ENCODE measurements around the gene ZNF324B. TPM values are rescaled to one million over a fixed set of nuclear protein-coding genes. Genes with fewer than 3 reads are reported as not detected.

ZNF324B gene
- total and polyA plus RNA-seq, 2 experiments from 2014 or later, result 1.9 to 5.8 TPM

GRCh38 chr19:58471736-58472135, 20.3 kb downstream of the ZNF324B start:
- TF ChIP-seq EZH2 (IDR thresholded peaks at IDR 0.05; ENCODE audit: borderline replicate concordance) (no peak), CTCF (IDR thresholded peaks at IDR 0.05; ENCODE audit: poor library complexity) (no peak), EZH2phosphoT487 (IDR thresholded peaks at IDR 0.05; ENCODE audit: low read depth, severe bottlenecking, unreplicated experiment) (no peak)
- H3K4me1 ChIP-seq (ENCODE audit: insufficient read depth), result peaks cover 9% of the 10 kb centered on the region
- peaks cover 6% of the 10 kb centered on the region for H4K20me1 ChIP-seq (ENCODE audit: insufficient read depth, poor library complexity, severe bottlenecking)
- H3K27me3 ChIP-seq, result no peaks in the 10 kb centered on the region
- H3K79me2 ChIP-seq, result peaks cover 18% of the 10 kb centered on the region
- no peak overlapping the region for H3K4me3 ChIP-seq
- no peak overlapping the region for H3K4me2 ChIP-seq
- no peaks in the 10 kb centered on the region for H3K9me3 ChIP-seq (ENCODE audit: low read depth)
- H2AFZ ChIP-seq, result no peak overlapping the region
- no peaks in the 10 kb centered on the region for H3K9me2 ChIP-seq (replicated peaks; ENCODE audit: insufficient read depth)
- no peaks in the 10 kb centered on the region for H3K36me3 ChIP-seq (replicated peaks; ENCODE audit: insufficient read depth, low read depth)
- over 99% methylated on average over 29 of the region's 39 CpGs for WGBS (ENCODE audit: low lambda C conversion rate, missing lambda C conversion rate)
- no peak for DNase-seq (ENCODE audit: low spot score)
- H3K27ac ChIP-seq, result no peak overlapping the region

- H3K36me3 ChIP-seq (replicated peaks; ENCODE audit: insufficient read depth, low read depth), result no peaks in the 10 kb centered on the region
- H3K4me1 ChIP-seq (ENCODE audit: insufficient read depth), result peaks cover 14% of the 10 kb centered on the region
- H3K4me3 ChIP-seq, result no peak overlapping the region
Measured at GRCh38 chr19:58473775-58474174, 22.4 kb downstream of the ZNF324B start.

GRCh38 chr19:58474291-58474996, 23.0 kb downstream of the ZNF324B start:
- TF ChIP-seq EZH2 (IDR thresholded peaks at IDR 0.05; ENCODE audit: borderline replicate concordance), result no peak
- TF ChIP-seq EZH2phosphoT487 (IDR thresholded peaks at IDR 0.05; ENCODE audit: low read depth, severe bottlenecking, unreplicated experiment), result no peak
- TF ChIP-seq CTCF (IDR thresholded peaks at IDR 0.05; ENCODE audit: poor library complexity), result no peak
- Histone ChIP-seq H3K4me2 (peak overlapping the region; percentile 93), H2AFZ (no peak overlapping the region), H3K27me3 (no peaks in the 10 kb centered on the region), H3K9me2 (replicated peaks; ENCODE audit: insufficient read depth) (no peaks in the 10 kb centered on the region), H3K79me2 (peaks cover 6% of the 10 kb centered on the region), H3K4me1 (ENCODE audit: insufficient read depth) (peaks cover 14% of the 10 kb centered on the region), H3K27ac (peak overlapping the region; percentile 93), H3K9me3 (ENCODE audit: low read depth) (no peaks in the 10 kb centered on the region), H3K4me3 (no peak overlapping the region), H3K36me3 (replicated peaks; ENCODE audit: insufficient read depth, low read depth) (no peaks in the 10 kb centered on the region), H4K20me1 (ENCODE audit: insufficient read depth, poor library complexity, severe bottlenecking) (no peaks in the 10 kb centered on the region)
- no peak for DNase-seq (ENCODE audit: low spot score)
- WGBS (ENCODE audit: low lambda C conversion rate, missing lambda C conversion rate), result 93% methylated on average over 11 of the region's 12 CpGs

More at GRCh38 chr19:58473775-58474174, 22.4 kb downstream of the ZNF324B start:
- H3K9me2 ChIP-seq (replicated peaks; ENCODE audit: insufficient read depth), result no peaks in the 10 kb centered on the region
- no peaks in the 10 kb centered on the region for H3K27me3 ChIP-seq
- no peak overlapping the region for H2AFZ ChIP-seq
- no peak overlapping the region for H3K4me2 ChIP-seq
- no peak for DNase-seq (ENCODE audit: low spot score)
- TF ChIP-seq EZH2 (IDR thresholded peaks at IDR 0.05; ENCODE audit: borderline replicate concordance), result no peak
- H3K27ac ChIP-seq, result no peak overlapping the region
- no peaks in the 10 kb centered on the region for H4K20me1 ChIP-seq (ENCODE audit: insufficient read depth, poor library complexity, severe bottlenecking)
- no peaks in the 10 kb centered on the region for H3K9me3 ChIP-seq (ENCODE audit: low read depth)
- H3K79me2 ChIP-seq, result peaks cover 10% of the 10 kb centered on the region

GRCh38 chr19:58474997-58475713, 23.7 kb downstream of the ZNF324B start:
- peaks cover 14% of the 10 kb centered on the region for H3K4me1 ChIP-seq (ENCODE audit: insufficient read depth)
- H3K4me3 ChIP-seq, result peak overlapping the region; percentile 13
- no peak for TF ChIP-seq EZH2phosphoT487 (IDR thresholded peaks at IDR 0.05; ENCODE audit: low read depth, severe bottlenecking, unreplicated experiment)
- TF ChIP-seq EZH2 (IDR thresholded peaks at IDR 0.05; ENCODE audit: borderline replicate concordance), result no peak
- TF ChIP-seq CTCF (IDR thresholded peaks at IDR 0.05; ENCODE audit: poor library complexity), result no peak
- H3K79me2 ChIP-seq, result peaks cover 6% of the 10 kb centered on the region
- H2AFZ ChIP-seq, result peak overlapping the region; percentile 30
- H4K20me1 ChIP-seq (ENCODE audit: insufficient read depth, poor library complexity, severe bottlenecking), result no peaks in the 10 kb centered on the region
- H3K9me2 ChIP-seq (replicated peaks; ENCODE audit: insufficient read depth), result no peaks in the 10 kb centered on the region
- peak overlapping the region; percentile 93 for H3K27ac ChIP-seq
- WGBS (ENCODE audit: low lambda C conversion rate, missing lambda C conversion rate), result 27% methylated on average over 27 of the region's 27 CpGs
- H3K4me2 ChIP-seq, result peak overlapping the region; percentile 93
- no peak for DNase-seq (ENCODE audit: low spot score)
- H3K36me3 ChIP-seq (replicated peaks; ENCODE audit: insufficient read depth, low read depth), result no peaks in the 10 kb centered on the region
- H3K27me3 ChIP-seq, result no peaks in the 10 kb centered on the region
- no peaks in the 10 kb centered on the region for H3K9me3 ChIP-seq (ENCODE audit: low read depth)

Data from hepatocyte (in vitro differentiated cells).